ENCODE measurements around the gene FAM13A.
"Not testable (repeated sequence)": the region's sequence is repeated elsewhere in the genome, so short reads cannot be mapped to it uniquely, and the experiment has no call there.

Gene FAM13A

DNA sequence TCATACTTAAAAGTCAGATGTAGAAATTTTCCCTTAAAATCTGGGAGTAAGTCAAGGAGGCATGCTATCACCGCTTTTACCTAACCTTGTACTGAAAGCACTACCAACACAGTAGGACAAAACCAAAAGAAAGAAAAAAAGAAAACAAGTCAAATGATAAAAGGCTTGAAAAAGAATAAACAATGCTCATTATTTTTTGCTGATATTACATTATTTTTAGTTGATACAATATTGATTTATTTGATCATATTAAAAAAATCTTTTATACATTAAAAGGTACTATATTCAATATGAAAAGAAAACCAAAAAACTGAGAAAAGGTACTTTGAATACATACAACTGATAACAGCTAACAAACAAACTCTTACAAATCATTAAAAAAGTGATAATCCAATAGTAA is 164.3 kb downstream of the FAM13A start:
- no peak for DNase-seq

DNA sequence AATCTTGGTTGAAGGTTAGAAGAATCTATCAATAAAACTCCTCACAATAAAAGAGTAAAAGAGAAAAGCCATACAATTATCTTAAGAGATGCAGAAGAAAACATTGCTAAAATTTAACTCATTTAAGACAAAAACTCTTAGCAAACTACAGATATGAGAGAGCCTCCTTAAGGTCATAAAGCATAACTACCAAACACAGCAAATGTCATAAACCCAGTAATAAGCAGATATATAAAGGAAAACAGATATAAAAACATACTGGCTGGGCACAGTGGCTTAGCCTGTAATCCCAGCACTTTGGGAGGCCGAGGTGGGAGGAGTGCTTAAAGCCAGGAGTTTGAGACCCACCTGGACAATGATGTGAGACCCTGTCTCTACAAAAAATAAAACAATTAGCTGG is 165.3 kb downstream of the FAM13A start:
- no peak for DNase-seq

DNA sequence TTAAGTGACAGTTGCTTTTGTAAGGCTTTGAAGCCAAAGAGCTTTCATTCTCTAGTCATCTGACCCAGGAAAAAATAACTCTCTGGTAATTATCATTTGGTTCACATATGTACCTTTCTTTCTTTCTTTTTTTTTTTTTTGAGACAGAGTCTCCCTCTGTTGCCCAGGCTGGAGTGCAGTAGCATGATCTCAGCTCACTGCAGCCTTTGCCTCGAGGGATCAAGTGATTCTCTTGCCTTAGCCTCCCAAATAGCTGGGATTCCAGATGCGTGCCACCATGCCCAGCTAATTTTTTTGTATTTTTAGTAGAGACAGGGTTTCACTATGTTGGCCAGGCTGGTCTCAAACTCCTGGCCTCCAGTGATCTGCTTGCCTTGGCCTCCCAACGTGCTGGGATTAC is 169.6 kb downstream of the FAM13A start:
- DNase-seq = not testable (repeated sequence)

DNA sequence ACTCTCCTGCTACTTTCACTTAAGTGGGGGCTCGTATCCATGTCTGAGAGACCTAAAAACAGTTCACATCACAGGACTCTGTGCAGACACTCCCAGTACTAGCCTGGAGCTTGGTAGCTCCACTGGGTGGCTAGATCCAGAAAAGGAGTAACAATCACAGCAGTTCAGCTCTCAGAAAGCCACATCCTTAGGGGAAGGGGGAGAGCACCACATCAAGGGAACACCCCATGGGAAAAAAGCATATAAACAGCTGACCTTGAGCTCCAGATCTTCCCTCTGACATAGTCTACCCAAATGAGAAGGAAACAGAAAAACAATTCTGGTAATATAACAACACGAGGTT is 175.8 kb downstream of the FAM13A start:
- DNase-seq = no peak

DNA sequence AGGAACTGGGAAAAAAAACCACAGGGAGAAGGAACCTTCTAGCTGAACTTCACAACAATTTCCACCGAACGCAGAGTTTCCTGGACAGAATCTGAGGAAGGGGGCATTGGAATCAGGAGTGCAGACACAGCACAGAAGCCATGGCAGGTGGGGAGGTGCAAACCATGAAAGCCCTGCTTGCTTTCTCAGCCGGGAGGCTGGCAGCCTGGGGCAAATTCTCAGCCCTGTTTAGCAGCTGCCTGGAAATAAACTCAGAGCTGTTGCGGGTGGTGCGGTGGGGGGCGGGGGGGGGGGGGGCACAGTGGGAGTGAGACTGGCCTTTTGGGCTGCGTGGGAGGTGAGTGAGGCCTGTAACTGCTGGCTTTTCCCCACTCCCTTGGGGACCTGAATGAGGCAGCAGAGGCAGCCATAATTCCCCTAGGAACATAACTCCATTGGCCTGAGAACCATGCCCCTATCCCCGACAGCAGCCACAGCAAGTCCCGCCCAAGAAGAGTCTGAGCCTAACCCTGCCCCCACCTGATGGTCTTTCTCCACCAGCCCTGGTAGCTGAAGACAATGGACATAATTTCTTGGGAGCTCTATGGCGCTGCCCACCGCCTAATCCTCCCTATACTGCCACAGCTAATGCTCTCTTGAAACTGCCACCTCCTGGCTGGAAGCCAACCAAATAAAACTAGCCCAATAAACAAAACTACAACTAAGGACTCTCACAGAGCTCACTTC is 176.3 kb downstream of the FAM13A start:
- DNase-seq = no peak

DNA sequence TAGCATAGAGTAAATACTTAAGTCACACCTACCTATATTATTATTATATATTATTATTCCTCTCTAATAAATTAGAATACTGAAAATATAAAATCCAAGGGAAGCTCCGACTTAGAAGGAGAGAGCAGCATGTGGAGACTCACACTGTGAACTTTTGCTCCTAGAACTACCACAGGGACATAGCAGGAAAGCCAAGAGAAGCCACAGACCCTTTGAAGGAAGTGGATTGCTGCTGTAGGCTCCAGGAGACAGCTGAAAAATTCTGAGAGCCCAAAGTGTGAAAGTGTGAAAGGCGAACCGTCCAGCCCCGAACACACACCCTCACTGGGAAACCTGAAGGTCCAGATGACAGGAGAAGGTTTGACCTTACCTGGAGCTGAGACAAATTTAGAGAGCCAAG is 177.0 kb downstream of the FAM13A start:
- DNase-seq = no peak

DNA sequence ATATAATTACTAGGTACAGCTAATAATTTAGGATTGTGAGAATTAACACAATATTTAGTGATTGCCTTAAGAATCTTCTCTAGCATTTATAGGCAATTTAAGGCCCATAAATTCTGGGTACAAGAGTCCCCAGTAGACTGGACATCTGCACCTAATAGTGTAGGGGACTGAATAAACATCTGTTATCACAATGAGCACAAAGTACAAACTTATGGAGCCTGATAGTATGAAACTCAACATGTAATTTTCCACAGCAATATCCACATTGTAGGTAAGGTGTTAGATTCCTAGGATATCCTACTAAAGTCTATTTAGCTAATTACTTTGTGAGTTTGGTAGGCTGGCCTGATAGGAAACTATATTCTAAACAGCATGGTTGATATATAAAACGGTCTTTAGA is 178.3 kb downstream of the FAM13A start:
- DNase-seq = no peak

DNA sequence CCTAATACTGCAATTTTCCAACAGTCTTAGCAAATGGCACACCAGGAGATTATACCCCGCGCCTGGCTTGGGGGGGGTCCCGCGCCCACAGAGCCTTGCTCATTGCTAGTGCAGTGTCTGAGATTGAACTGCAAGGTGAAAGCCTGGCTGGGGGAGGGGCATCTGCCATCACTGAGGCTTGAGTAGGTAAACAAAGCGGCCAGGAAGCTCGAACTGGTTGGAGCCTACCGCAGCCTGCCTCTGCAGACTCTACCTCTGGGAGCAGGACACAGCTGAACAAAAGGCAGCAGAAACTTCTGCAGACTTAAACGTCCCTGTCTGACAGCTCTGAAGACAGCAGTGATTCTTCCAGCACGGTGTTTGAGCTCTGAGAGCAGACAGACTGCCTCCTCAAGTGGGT is 186.6 kb downstream of the FAM13A start:
- DNase-seq = no peak

DNA sequence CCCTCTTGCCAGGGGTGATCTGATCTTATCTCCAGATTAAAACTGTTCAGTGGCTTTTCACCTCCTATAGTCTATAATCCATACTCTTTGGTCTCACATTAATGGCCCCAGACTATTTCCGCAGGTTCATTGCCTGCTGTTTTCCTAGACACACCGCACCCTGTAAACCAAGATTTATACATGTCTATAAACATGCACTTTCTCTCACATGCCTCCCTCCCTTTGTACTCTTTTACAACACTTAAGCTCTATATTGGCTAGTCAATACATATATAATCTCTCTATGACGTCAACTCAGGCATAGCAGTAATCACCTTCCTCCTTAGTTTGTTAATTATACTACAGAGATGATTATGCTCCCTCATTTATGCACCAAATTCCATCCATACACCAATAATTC is 188.5 kb downstream of the FAM13A start:
- DNase-seq = no peak

DNA sequence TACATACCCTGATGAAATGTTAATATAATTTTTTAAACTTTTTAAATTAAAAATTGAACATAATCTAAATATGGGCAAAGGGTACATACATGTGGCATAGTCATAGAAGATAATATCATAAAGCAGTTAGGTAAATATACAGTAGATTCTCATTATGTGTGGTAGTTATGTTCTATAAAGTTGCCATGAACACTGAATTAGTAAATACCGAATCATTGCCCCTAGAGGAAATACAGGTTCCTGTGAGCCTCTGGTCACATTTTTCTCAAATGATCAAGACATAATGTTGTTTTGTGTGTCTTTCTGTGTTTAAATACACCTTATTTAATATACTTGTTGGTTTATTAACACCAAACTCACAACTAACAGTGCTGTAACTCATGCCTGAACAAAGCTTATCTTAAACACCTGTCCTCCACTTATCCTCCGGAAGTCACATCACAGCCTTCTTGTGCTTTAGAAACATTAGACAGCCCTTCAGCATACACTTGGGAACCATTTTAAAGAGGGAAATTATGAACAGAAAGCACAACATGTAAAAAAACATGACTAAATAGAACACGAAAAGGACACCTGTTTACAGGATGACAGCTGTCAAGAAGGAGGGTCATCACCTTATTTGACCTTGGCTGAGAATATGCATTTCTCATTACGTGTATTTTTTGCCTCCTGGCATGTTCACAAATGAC is 190.0 kb downstream of the FAM13A start:
- DNase-seq = no peak

DNA sequence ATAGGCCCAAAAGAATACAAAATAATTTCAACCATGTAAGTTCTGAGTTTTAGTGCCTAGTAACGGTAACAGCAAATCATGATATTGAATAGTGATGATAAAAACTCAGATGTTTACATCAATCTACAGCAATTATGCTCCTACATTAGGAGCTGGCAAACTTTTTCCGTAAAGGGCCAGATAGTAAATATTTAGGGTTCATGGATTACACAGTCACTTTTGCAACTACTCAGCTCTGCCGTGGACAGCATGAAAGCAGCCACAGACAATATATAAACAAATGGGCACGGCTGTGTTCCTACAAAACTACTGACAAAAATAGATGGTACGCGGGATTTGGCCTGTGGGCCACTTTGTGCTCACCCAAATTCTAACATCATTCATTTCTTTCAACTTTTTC is 191.5 kb downstream of the FAM13A start:
- DNase-seq = no peak

DNA sequence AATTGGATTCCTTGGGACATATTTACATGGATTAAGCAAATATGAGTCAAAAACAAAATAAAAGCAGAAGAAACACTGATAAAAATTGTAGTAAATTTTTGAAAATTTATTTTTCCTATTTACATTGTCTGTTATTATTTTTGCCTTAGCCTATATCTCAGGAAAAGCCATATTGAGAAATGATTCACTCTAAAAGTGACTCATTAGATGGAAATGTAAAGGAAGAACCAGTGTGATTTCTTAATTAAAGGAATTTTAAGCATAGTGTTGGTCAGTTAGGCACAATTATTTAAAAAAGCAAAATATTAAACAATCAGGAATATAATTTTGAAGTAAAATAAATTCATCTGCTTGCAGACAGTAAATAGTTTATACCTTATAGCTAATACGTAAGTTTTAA is 191.9 kb downstream of the FAM13A start:
- DNase-seq = no peak

DNA sequence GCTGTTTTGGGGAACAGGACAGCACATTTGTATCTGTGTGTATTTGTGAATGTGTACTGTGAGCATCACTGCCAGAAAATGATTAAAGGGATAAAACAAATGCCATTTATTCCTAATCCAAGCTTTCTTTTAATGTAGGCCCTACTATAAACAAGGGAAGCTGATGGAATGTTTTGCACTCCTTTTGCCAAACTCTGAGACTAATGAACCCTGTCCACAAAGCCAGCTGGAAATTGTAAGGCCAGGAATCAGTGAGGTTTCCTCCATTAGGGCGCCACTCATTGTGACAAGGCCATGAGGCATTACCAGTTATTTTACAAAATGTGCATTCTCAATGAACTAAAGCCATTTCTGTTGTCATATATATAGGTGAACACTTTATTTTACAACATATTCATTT is 196.4 kb downstream of the FAM13A start:
- DNase-seq = no peak

DNA sequence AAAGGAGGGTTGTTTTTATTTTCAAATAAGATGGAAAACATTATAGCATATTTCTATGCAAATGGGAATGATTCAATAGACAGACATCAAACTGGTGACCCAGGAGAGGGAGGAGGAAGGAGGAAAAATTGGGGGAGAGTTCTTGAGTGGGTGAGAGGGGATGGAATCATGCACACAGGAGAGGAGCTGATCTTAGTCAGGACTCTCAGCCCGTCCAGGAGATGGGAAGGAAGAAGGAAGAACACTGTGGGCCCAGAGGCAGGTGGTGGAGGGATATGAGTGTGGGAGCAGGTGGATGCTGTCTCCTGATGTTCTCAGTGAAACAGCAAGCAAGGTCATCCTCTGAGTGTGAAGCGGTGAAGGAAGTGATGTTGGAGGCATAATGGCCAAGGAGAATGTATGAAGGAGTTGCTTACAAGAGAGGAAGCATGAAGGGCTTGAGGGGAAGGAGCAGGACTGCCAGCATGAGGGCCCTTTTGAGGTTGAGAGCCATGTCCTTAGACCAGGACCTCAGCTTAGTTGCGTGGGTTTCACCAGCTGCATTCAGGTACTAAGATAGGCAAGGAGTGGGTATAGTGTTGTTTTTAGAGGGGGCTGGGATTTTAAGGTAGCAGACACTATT is 197.7 kb downstream of the FAM13A start:
- no peak for DNase-seq

DNA sequence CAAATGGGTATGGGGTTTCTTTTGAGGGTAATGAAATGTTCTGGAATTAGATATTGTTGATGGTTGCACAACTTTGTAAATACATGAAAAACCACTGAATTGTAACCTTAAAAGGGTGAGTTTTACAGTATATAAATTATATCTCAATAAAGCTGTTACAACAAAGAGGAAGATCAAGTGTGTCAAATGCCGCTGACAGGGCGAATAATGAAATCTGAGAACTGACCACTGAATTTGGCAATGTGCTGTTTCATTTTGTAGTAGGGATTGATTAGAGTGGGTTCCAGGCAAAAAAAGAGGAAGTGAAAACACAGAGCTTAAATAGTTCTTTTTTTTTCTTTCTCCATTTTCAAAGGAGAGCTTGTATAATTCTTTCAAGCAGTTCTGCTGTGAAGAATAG is 198.2 kb downstream of the FAM13A start:
- no peak for DNase-seq

DNA sequence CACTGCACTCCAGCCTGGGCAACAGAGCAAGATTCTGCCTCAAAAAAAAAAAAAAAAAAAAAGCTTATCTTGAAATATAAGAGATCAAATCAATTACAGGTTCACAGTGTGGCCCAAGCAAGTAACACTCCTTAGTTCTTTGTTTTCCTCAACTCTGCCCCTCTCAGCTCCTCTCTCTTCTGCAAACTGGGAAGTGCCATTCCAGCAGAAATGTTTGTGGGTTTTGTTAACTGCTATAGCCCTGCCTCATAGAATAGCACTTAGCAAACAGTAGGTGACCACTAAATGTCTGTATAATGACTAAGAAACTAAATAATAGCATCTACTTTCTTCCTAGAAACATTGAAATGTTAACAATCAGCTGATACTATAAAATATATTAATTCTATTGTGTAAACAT is 199.4 kb downstream of the FAM13A start:
- DNase-seq = no peak

DNA sequence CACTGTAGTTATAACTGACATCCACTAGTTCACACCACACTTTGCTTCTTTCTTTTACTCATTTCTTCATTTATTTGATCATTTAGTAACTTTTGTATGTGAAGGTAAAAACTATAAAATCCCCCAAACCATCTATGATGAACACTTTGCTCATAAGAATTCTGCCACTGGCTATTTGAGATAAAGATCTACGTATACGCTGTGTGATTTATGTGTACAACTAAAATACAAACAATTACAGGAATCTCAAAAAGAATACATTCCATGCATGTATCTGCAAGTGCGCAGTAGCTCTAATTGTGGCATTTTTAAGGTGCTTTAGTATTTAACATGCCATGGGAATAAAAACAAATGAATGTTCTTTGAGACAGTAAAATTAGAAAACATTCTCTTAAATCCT is 202.5 kb downstream of the FAM13A start:
- no peak for DNase-seq

DNA sequence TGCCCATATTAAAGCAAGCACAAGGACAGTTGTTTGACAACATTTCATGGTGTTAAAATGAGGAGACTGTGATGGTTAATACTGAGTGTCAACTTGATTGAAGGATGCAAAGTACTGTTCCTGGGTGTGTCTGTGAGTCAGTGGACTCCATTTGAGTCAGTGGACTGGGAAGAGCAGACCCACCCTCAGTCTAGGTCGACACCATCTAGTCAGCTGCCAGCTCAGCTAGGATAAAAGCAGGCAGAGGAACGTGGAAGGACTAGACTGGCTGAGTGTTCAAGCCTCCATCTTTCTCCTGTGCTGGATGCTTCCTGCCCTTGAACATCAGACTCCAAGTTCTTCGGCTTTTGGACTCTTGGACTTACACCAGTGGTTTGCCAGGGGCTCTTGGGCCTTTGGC is 203.4 kb downstream of the FAM13A start:
- not testable (repeated sequence) for DNase-seq

DNA sequence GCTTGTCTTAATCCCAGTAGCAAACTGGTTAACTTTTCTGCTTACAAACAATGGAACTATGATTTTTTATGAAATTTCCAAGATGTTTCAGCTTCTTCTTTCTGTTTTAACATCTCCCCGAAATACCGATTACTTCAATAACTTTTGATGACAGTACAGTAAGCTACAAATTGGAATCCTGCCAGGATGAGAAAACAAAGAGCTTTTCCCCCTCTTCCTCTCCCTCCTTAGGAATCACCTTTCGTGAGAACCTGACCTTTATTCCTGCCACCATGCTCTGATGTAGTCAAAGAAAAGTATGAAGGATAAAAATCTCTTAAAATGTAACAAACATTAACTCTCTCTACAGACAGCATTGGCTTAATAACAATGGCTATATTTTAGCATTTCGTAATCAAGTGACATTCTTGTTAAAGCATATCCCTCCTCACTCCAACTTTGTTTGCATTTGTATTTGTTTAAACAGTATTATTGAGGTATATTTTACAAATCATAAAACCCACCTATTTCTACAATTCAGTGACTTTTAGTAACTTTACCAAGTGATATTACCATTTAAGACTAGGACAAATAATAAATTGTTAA is 210.7 kb downstream of the FAM13A start:
- no peak for DNase-seq

DNA sequence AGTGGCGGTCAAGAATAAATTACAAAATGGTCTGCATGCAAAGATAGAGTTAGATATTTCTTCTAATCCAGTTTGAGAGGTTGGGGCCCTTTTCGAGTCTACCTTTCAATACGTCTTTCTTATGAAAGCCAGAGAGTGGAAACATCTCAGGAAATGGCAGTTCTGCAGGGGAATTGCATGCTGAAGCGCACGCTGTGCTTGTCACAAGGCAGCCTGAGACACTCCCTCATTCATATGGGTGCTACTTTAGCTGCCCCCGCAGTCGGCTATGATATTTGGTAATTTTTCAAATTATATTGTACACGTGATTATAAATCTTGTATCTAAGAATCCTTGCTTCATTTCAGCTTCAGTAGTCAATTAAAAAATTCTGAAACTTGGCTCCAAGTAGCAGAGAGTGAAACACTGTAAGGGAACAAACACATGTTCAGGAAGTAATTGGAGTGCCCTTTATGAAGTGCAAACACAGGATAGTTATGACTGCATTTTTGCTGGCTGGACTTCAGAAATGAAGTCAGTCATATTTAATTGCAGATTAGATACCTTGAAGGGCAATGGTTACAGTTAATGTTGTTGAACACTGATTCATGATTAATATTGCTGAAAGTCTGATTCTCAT is 213.8 kb downstream of the FAM13A start:
- DNase-seq = no peak

DNA sequence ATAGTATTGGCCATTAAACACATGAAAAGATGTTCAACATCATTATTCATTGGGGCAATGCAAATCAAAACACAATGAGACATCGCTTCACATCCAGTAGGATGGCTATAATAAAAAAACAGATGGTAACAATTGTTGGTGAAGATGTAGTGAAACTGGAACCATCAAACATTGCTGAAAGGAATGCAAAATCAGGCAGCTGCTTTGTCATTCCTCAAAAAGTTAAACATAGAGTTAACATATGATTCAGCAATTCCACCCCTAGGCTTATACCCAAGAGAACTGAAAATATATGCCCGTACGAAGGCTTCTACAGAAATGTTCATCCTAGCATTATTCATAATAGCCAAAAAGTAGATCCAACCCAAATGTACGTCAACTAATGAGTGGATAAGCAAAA is 215.3 kb downstream of the FAM13A start:
- no peak for DNase-seq

DNA sequence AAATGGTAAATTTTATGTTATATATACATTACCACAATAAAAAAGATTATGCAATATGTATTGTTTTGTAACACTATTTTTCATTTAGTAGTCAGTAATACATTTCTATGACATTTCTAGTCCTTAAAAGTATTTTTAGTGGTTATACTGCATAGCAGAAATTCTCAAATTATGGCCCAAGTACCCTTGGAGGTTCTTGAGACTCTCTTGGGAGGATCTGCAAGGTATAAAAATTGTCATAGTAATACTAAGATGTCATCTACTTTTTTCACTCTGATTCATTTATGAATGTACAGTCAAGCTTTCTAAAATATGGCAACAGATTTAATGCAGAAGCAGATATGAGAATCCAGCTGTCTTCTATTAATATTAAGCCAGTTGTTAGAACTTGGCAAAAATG is 220.8 kb downstream of the FAM13A start:
- no peak for DNase-seq

DNA sequence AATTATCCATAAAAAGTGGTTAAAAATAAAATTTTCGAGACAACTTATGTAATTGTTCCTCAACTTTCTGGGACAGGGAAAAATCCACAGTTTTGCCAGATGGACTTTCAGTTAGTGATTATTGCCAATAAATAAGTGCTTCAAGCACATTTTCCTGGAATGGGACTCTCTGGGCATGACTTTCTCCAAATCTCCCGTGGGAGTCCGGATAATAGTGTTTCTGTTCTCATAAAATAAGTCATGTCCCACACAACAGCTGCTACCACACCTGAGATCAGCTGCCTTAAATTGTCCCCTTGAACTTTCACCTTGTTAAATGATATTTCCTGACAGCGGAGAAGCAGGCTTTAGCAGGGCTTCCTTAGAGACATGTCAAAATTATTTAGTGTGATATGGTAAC is 226.0 kb downstream of the FAM13A start:
- DNase-seq = no peak

DNA sequence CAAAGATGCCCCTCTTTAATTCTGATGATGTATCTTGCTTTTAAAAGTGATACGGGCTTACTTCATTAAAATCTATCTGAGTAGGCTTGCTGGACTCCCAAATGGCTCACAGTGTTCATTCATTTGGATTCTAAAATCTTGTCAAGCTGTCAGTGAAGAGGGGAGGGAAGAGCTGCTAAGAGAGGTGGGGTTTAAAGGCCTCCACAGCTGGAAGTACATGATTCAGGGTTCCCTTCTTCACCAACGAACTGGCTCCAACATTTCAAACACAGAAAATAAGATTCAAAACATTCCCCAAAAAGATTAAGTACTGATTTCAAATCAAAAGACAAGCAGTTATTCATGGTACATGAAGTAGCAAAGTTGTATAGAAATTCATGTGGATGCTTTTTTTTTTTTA is 226.4 kb downstream of the FAM13A start:
- no peak for DNase-seq
